ENCODE results near the gene STXBP1.
"Not testable (repeated sequence)": the region's sequence is repeated elsewhere in the genome, so short reads cannot be mapped to it uniquely, and the experiment has no call there.

Gene STXBP1

DNA sequence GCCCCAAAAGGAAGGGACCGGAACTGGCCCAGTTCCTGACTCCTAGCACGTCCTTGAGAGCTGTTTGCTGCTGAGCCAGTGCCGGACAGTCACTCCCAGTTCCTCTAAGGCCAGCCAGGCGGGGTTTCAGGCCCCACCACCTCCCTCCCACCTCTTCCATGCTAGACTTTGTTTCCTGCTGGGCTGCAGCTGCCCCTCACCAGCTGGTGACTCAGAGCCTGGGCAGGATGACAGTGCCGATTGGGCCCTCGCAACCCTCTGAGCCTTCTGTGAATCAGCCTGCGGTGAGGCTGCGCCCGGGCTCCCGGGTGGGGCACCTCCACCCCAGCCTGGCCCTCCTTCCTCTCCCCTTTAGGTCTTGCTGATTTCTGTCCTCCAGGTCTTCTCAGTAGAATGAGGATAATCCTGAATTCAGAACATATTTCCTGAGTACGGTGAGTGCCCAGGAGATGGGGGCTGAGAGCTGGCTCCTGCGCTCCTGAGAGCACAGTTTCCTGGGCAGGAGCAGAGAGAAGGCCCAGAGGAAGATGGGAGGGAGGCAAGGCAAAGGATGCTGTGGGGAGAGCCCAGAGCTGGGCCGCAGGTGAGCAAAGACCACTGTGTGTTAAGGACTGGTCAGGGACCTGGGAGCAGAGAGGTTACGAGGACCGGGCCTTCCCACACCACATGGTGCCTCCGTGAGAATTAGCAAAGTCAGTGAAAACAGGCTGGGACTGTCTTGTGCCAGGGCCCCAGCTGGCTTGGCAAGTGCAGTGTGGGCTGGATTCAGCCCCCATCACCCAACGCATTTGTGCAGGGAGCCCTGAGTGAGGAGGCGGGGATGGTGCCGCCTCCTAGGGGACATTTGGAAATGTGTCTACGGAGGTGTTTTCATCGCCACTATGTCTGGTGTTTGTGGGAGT is 32.9 kb upstream of the STXBP1 start:
- peak; percentile 95 for DNase-seq

DNA sequence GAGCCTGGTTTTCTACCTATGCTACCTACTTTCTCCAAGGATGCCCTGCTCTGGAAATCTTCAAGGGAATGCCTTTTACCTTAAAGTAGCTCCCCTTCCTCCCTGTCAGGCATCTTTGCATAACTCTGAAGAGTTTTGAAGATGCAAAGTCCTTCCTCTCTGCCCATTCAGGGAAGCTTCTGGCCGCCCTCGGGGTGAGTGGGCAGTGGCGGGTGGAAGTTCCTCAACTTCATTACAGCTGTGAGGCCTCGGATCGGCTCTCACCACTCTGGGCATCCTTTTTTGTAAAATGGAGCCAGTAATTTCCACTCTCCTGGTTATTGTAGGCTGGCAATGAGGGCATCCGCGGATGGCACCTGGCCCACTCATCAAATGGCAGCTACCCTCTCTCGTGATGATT is 31.7 kb upstream of the STXBP1 start:
- DNase-seq, result no peak

DNA sequence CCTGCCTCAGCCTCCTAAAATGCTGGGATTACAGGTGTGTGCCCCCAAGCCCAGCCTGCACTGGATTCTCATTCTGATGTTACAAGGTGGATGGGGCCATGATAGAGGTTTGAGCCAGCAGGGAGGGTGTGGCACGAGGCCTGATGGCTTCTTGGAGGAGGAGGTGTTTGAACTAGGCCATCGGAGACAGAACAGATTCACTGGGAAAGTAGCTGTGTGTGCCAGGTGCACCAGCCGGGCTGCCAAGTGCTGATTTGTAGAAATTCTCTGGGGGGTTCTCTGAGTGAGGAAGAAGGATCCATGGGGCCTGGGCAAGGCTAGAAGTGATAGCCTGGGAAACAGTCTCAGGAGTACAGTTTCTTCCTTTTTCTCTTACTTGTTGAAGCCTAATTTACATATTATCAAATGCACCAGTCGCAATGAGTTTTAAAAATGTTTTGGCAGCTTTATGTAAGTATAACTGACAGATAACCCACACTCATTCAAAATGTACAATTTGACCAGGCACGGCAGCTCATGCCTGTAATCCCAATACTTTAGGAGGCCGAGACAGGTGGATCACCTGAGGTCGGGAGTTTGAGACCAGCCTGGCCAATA is 31.1 kb upstream of the STXBP1 start:
- no peak for DNase-seq

GRCh38 chr9:127584474-127584805 is 27.6 kb upstream of the STXBP1 start:
- DNase-seq, result not testable (repeated sequence)

- no peak for DNase-seq
These were observed 26.8 kb upstream of the STXBP1 start for GRCh38 chr9:127585161-127585819.

DNA sequence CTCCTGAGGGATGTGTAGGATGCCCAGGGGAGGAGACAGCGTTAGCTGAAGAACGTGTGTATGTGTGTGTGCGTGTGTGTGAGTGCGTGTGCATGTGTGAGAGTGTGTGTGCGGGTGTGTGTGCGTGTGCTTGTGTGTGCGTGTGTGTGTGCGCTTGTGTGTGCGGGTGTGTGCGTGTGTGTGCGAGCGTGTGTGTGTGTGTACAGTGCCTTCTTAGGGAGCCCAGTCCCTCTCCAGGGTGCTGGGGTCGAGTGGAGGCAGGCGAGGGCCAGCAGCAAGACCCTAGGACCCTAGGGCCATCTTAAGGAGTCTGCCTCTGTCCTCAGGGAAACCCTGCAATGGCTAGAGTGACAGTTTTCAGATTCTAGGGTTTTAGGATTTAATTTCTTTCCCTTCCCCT is 26.0 kb upstream of the STXBP1 start:
- DNase-seq, result no peak

DNA sequence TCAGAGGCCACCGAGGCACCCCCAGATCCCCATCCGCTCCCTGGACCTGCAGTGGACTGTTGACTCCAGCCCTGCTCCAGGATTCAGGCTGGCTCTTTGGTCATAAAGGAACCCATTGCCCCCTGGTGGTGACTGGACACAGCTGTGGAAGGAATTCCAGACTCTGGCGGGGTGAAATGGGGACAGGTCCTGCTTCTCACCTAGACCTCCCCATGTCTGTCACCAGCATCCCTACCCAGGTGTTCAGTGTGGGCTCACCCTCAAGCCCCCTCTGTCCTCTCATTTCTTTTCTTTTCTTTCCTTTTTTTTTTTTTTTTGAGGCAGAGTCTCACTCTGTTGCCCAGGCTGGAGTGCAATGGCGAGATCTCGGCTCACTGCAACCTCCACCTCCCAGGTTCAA is 25.5 kb upstream of the STXBP1 start:
- peak; percentile 82 for DNase-seq

DNA sequence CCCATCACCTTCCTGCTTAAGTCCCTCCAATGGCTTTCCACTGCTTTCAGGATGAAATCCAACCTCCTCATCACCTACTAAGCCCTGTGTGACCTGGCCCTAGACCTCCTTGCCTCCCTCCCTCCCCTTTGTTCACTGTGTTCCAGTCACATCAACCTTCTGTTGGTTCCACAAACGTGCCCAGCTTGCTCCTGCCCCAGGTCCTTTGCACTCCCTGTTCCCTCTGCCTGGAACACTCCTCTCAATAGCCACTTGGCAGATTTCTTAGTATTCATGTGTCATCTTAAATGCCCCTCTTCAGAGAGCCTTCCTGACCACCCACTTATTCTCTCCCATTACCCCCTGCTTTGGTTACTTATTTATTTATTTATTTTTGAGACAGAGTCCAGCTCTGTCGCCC is 24.1 kb upstream of the STXBP1 start:
- DNase-seq, result no peak

GRCh38 chr9:127588740-127589506 is 23.2 kb upstream of the STXBP1 start:
- DNase-seq, result no peak

- DNase-seq, result peak; percentile 72
These were observed 22.1 kb upstream of the STXBP1 start for GRCh38 chr9:127589955-127590370.

DNA sequence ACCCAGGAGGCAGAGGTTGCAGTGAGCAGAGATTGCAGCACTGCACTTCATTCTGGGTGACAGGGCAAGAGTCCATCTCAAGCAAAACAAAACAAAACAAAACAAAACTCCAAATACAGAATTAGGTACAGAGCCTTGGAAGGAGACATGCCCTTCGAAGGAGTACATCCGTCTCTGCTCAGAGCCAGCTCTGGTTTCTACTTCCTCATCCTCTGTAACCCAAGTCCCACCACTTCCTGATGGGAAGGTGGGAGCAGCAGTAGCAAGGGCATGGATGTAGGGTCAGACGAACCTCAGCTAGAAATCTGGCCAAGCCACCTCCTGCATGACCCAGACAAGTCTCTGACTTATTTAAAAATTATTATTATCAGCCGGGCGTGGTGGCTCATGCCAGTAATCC is 16.5 kb upstream of the STXBP1 start:
- no peak for DNase-seq

GRCh38 chr9:127598839-127599549 is 13.1 kb upstream of the STXBP1 start:
- DNase-seq, result no peak

- DNase-seq, result no peak
These were observed 12.6 kb upstream of the STXBP1 start for GRCh38 chr9:127599550-127599891.

DNA sequence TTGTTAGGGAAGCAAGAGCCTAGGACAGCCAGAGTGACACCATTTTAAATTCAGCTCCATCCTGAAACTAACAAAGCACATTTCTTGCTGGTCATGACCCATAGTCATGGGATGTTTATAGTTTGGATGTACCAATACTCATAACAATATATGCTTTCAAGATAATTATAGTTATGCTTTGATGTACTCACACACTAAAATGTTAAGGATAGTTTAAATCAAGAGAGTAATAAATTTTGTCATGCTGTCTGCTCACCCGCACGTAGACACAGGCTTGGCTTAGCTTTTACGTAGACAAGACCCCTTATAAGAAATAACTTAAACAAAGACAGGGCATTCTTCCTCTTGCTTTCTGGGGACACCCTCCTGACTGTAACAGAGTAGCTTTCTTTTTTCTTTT is 8.9 kb upstream of the STXBP1 start:
- DNase-seq, result no peak

DNA sequence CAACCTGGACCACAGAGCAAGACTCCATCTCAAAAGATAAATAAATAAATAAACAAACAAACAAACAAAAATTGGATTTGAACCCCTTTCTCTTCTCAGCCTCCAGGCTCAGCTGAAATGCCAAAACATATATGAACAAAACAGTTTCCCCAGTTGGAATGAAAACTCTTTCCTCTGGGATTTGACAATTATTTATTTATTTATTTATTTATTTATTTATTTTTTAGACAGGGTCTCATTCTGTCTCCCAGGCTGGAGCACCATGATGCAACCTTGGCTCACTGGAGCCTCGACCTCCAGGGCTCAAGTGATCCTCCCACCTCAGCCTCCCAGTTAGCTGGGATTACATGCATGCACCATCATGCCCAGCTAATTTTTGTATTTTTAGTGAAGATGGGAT is 6.0 kb upstream of the STXBP1 start:
- no peak for DNase-seq

GRCh38 chr9:127608104-127608966 is 3.7 kb upstream of the STXBP1 start:
- DNase-seq, result no peak

GRCh38 chr9:127611603-127611898 is 526 bp upstream of the STXBP1 start:
- DNase-seq, result no peak

DNA sequence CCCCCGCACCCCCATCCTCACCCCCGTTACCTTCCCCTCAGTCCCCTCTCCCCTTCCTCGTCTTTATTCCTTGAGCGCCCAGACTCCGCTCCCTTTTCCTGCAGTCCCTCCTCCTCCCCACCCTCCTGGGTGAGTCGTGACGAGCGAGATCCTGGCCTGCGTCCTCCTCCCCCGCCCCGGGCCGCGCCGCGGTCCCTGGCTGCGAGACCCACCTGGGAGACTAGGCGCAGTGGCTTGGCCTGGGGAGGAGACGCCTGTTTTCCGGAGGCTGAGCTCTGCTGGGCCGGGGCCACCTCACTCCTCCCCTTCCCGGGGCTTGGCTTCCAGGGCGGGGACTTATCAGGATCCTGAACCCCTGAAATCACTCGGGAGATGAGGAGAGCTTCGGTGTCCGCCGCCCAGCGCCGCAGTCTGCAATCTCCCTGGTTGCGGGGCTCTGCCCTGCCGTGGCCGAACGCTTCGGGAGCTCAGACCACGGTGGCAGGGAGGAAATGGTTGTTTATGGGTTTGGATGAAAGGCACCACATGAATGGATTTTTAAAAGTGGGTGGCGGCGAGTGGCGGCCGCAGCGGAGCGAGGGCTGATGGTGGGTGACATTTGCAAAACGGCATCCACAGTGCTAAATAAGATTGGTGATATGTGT is 984 bp downstream of the STXBP1 start:
- DNase-seq, result peak; percentile 28

GRCh38 chr9:127613583-127613954 is 1.5 kb downstream of the STXBP1 start:
- DNase-seq, result no peak

GRCh38 chr9:127614961-127615360 is 2.9 kb downstream of the STXBP1 start:
- no peak for DNase-seq

- not testable (repeated sequence) for DNase-seq
These were observed 9.4 kb downstream of the STXBP1 start for GRCh38 chr9:127621339-127621970.

Data from amniotic stem cell (primary cell).